ENCODE results near the gene GALNT17. TPM values are rescaled to one million over a fixed set of nuclear protein-coding genes. Genes with fewer than 3 reads are reported as not detected.
A peak's percentile ranks its signal among the peaks of the same experiment; 100 is the strongest.

GALNT17 gene
- polyA plus RNA-seq, 3 donors: 3.3 to 5.7 (median 4.0) TPM

DNA sequence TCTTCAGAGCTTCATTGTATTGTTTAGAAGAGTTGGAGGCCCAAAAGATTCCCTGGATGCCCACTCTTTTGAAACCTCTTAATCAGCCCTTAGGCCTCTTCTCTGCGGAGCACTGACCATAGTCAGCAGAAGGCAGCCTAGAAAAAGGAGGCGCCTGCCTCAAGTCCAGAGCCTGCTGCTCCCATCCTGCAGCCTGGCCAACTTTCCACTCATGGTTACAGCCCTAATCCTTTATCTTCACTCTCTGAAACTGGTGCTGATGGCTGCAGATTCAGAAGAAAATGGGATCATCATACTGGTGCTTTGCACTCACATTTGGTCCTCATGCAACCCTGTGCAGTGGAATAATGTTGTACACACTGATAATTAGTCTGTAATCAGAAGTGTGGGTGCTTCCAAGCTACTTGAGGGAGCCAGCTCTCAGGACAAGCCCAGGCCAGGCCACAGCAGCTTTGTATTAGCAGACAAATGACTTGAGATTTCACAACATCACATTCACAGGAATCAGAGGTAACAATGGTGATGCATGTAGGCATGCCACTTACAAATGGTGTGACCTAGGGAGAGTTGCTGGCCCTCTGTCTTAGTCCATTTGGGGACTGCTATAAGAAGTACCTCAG is 272.9 kb downstream of the GALNT17 start:
- no peak for DNase-seq (ENCODE audit: extremely low read depth in 1 of 11, low read depth in 9 of 11, low spot score in 4 of 11)

DNA sequence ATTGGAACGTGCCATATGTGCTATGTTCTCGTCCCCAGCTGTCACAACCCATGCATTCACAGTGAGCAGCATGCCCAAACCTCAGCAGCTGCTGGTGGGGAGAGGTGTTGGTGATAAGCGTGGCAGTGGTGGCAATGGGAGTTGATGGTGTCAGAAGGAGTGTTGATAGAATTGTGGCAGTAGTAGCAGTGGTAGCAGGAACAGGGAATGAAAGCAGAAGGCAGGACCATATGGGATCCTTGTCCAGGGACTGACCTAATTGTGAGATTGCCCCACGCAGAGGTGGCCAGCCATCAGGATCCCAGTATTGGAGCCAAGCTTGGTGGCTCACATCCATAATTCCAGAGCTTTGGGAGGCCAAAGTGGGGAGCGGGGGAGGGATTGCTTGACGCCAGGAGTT is 276.3 kb downstream of the GALNT17 start:
- DNase-seq (ENCODE audit: extremely low read depth in 1 of 11, low read depth in 9 of 11, low spot score in 4 of 11): no peak

DNA sequence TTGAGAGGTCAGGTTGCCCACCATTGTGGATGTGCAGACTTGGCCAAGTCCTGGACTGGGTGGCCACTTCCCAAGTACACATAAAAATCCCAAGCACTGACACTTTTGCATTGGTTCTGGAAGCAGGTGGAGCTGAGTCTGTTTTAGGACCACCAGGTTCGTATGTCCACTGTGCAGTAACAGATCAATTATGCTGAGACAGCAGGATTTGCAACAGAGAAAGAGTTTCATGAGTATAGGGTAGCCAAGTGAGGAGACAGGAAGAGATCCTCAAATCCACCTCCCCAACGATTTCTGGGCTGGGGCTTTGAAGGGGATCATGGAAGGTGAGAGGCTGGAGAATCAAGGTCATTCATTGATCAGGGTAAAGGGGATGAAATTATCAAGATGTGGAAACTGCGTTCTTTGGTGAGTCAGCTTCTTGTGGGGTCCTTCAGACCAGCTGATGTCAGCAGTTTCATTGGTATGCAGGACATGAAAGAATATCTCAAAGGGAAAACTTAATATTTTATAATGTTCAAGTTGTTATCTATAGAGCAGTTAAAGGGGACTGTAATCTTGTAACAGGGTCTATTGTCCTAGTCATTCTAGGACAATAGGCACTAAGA is 277.7 kb downstream of the GALNT17 start:
- no peak for DNase-seq (ENCODE audit: extremely low read depth in 1 of 11, low read depth in 9 of 11, low spot score in 4 of 11)

DNA sequence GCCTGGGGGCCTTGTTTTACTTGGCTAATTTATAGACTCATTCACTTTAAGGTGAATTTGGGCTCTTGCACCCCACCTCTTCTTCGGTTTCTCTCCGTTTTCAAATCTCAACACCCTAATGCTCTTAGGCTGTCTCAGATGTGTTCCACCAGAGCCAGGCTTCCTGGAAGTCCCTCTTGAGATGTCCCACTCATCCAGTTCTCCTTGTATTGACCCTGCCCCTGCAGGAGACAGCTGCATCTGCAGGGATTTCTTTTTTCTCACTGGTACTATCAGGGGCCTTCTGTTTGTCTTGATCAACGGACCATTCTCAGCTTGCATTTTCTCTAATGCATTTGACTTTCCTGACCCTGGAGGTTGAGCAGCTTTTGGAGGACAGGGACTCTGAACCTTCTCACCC is 279.5 kb downstream of the GALNT17 start:
- DNase-seq (ENCODE audit: extremely low read depth in 1 of 11, low read depth in 9 of 11, low spot score in 4 of 11): no peak

DNA sequence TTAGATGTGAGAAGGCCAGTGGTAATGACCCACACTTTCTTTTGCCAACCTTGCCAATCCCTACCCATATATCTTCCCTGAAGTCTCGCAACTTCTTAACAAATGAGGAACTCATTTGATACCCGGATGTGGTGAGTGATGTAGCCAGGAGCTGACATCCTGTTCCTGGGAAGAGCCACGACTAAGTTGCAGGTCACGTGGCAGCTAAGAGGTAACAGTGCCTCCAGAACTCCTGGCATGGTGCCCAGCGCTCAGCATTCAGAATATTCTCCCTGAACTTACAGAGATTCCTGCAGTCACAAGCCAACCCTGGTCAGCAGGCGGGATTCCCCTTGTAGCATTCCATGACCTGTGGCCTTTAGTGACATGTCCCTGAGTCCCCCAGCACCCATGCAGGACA is 282.5 kb downstream of the GALNT17 start:
- no peak for DNase-seq (ENCODE audit: extremely low read depth in 1 of 11, low read depth in 9 of 11, low spot score in 4 of 11)

DNA sequence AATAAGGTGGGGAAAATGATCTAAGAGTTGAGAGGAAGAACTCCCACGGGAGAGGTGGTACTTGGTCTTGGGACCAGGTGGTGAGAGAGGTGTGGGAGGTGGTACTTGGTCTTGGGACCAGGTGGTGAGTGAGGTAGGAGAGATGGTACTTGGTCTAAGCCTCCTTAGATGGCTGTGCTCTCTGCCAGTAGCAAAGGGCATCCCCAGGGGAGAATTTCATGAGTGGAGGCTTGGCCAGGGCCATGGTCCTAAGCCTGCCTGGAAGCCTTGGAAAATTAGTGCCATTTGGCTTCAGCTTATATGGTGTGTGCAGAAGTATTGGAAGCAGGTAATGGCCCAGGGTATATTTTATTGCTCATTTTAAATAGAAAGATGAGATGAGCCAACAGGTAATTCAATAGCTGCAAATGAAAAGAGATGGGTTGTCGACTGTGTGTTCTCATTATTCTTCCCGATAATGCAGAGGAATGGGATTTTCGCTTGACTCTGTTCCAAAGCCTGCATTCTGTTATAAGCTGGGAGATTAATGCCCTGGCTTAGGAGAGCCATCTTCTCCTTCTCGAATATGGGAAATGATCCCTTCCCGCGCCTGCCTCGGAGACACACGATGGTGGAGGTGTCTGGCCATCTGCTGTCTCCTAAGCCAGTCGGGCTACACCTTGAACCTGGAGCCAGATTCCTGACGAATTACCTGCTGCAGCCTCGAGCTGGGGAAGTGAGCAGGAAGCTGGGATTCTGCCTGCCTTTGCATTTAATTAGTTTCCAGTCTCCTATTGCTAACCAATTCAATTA is 287.8 kb downstream of the GALNT17 start:
- no peak for DNase-seq (ENCODE audit: extremely low read depth in 1 of 11, low read depth in 9 of 11, low spot score in 4 of 11)

DNA sequence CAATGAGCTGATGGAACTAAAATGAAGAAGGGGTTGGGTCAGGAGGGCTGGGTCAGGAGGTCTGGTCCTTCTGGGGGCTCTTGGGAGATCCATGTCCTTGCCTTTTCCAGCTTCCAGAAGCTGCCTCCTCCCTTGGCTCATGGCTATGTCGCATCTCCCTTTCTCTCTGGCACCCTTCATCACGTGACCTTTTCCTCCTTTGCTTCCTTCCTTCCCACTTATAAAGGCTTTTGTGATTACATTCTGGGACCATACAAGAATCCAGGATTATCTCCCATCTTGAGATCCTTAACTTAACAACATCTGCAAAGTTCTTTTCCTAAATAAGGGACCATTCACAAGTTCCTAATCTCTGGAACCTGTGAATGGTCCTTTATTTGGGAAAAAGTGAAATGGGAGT is 290.2 kb downstream of the GALNT17 start:
- no peak for DNase-seq (ENCODE audit: extremely low read depth in 1 of 11, low read depth in 9 of 11, low spot score in 4 of 11)

DNA sequence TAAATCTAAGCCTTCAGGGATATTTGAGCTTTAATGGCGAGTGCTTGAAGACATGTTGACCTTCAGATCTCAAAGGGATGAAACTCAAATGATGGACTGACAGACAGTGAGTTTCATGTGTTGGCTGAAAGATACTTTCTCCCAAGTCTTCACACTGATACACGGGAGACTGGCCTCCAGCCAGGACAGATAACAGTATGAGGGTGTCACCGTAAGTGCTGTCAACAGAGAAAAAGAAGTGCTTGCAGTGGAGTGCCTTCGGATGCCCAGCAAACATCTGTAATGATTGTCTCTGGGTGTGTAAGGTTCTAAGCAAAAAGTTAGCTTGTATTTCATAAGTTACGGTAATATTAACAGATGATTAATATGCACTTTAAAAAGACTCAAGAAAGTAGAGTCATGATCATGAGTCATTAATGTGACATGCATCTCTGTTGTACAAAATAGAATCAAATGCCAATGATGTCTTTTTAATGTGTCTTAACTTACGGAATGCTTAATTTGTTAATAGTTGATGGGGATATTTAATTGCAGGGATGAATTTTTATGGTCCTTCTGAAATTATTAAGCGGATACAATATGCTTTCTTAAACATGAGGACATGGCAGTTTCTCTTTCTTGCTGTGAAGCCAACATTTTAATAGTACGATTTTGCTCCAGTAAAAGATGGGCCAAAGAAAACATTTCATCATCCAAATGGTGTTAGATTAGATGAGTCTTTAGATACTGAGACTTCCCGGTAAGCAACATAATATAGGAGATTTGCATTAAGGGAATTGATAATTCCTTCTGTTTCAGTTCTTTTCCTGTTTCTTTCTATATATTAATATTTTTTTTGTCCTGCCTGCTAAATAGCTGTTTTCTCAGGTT is 292.5 kb downstream of the GALNT17 start:
- DNase-seq (ENCODE audit: extremely low read depth in 1 of 11, low read depth in 9 of 11, low spot score in 4 of 11): no peak

DNA sequence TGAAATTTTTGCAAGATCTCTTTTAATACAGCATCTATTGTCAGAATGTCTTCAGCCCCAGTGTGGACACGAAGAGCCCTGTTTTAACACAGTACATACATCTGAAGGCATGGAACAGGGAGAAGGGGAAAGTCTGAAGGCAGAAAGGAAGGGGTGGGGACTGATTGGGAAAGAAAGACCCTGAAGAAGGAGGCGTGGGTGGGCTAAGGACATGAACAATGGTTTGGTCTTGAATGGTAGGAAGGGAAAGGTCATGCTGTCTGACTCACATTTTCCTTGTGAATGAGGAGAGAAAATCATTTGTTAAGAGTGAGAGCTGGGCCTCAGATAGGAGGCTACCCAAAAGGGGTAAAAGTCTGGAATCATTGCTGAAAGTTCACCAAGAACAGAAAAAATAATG is 297.1 kb downstream of the GALNT17 start:
- DNase-seq (ENCODE audit: extremely low read depth in 1 of 11, low read depth in 9 of 11, low spot score in 4 of 11): no peak

DNA sequence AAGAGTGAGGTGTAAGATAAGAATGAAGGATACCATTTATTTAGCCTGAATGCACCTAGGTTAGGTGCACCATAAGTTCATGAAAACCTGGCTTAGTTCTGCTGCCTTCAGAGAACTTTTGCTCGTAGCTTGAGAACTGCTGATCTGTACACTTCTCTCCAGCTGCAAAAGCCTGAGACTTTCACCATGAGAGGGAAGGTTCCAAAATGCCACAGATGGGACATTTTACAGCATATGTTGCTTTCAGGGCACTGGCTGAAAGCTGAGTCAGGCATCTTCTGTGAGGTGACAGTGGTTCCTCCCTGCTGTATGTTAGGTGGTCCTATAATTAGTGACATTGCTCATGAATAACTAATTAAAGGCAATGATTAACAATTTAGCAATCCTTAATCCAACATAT is 298.3 kb downstream of the GALNT17 start:
- DNase-seq (ENCODE audit: extremely low read depth in 1 of 11, low read depth in 9 of 11, low spot score in 4 of 11): no peak

DNA sequence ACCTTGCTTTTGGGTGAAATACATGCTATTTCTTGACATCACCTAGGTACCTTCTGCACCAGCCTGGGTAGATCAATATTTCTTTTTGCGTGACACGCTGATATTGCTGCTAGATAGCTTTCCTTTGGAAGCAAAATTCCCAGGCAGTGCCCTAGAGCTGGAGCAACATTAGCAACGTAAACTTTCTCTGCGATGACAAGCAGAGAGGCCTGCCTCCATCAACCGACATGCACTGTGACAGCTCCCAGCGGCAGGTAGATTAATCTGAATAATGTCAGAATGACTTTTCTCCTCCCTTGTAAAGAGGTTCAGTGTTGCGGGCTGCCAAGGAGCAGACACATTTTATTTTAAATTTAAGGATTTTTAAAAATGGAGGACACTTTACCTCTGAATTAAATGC is 307.4 kb downstream of the GALNT17 start:
- DNase-seq (ENCODE audit: extremely low read depth in 1 of 11, low read depth in 9 of 11, low spot score in 4 of 11): no peak

DNA sequence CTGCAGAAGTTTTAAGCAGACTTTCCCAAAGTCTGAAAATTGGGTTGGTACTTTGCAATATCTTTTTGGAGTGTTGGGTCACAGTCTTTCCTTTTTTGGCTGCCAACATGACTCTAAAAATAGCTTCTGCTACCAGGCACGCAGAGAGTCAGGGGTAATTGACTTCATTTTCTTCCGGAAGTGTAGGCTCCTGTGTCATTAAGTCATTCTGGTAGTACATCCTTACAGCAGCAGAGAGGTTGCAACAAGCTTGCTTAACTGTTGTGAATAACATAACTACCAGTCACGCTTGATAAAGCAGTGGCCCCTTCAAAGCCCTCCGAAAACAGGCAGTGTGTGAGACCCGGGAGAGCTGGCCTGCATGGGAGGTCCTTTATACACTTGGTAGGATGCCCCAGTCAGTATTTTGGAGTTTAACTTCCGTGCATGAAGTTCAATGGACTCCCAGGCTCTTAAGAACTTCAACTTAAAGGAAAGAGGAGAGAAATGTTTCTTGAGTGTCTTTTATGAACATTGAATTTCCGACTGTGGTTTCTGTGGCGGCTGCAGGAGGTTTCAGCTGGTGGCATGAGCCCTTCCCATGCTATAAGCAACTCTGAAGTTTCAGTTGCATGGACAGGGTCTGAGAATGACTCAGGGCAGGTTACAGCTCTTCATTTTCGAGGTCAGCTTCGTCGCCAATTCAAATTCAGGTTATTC is 310.7 kb downstream of the GALNT17 start:
- peak in 2 of 11 donors; percentile 15 to 18 for DNase-seq (ENCODE audit: extremely low read depth in 1 of 11, low read depth in 9 of 11, low spot score in 4 of 11)

DNA sequence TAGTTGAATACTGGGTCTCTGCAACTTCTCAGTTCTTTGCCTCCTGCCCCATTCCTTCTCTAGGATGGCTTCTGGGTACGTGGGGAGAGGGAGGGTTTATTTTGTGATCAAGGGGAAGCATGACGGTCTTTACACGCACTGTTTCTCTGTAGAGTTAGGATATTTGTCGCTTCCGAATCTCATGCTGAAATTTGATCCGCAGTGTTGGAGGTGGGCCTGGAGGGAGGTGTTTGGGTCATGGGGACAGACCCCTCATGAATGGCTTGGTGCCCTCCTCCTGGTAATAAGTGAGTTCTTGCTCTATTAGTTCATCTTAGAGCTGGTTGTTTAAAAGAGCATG is 311.2 kb downstream of the GALNT17 start:
- DNase-seq (ENCODE audit: extremely low read depth in 1 of 11, low read depth in 9 of 11, low spot score in 4 of 11): peak in 1 of 11 donors; percentile 4

DNA sequence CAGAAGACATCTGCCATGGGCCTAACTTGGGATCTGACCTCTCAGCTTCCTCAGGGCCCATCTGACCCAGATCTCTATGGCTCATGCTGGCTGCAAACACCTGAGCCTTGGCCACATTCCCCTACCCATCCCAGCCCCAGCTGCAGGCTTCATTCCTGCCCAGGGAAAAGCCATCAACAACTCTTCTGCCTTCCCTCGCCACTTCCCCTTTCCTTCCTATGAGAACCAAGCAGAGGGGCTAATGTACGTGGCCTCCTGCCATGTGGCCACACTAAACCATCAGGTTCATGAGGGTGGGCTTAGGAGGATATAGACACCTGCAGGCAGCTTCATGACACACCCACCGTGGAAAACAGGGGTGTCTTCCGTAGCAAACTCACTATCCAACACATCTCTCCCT is 312.2 kb downstream of the GALNT17 start:
- no peak for DNase-seq (ENCODE audit: extremely low read depth in 1 of 11, low read depth in 9 of 11, low spot score in 4 of 11)

DNA sequence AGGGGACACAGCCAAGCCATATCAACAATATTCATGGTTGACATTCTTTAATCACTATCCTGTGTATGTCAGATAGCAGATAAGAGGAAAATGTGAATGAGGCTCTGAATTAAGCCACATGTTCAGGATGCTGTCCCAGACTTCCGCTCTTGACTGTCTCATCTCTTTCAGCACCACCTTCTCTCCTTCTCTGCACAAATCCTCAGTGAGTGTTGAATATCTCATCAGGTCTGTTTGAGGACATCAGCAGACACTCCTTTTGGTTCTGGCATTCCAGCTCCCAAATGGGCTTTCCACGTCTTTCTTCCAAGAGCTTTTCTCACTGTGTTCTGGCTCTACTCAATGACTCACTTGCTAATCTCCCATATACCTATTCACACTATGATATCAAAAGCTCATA is 321.7 kb downstream of the GALNT17 start:
- DNase-seq (ENCODE audit: extremely low read depth in 1 of 11, low read depth in 9 of 11, low spot score in 4 of 11): no peak

DNA sequence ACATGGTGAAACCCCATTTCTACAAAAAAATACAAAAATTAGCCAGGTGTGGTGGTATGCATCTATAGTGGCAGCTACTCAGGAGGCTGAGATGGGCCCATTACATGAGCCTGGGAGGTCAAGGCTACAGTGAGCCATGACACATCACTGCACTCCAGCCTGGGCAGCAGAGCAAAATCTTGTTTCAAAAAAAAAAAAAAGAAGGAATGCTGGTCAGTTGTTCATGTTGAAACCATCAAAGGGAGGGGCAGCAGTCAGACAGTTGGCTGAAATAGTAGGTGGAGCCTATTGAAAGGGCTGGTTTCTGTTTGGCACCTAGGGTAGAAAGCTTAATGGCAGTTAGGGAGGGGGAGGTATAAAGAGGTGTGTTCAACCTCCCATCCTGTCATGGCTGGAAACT is 323.0 kb downstream of the GALNT17 start:
- no peak for DNase-seq (ENCODE audit: extremely low read depth in 1 of 11, low read depth in 9 of 11, low spot score in 4 of 11)

DNA sequence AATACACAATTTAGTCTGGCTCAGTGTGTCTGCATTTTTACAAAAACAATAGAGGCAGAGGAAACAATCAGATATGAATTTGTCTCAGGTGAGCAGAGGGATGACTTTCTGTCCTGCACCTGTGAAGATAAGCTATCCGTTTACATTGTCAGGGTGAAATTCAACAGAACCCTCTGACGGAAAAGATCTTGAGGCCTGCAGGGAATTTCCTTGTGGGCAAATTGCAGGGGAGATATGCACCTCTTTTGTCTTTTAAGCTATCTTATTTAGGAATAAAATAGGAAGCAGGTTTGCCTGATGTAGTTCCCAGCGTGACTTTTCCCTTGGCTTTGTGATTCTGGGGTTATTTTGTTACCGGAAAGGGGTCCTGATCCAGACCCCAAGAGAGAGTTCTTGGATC is 325.1 kb downstream of the GALNT17 start:
- DNase-seq (ENCODE audit: extremely low read depth in 1 of 11, low read depth in 9 of 11, low spot score in 4 of 11): no peak

DNA sequence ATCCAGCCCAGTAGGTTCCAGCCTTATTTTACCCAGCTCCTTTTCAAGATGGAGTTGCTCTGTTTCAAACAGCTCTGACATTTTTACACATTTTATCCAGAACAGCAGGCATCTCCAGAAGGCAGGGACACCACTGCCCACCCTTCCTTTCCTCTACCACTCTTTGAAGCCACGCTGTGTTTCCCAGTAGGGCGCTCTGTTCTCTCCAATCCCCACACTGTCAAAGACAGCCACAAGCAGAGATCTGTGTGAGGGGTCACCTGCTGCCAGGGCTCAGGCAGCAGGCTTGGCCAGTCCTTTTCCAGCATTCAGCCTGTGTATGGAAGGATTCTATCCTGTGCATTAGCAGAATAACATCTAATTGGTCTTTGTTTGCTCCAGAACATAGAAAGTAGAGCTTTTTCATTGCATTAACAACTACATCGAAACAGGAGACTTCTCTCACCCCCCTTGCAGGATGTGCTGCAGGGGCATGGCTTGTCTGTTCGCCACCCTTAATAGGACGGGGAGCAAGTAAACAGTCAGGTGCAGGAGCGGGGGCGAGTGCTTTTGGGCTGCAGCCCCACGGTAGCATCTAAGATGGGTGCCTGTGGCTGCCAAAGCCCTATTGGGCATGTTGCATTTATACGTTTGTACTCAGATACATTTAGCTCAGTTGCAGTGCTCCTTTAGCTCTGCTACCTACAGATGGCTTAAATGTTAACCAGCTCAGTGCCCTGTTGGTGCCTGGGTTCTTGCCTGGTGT is 326.1 kb downstream of the GALNT17 start:
- DNase-seq (ENCODE audit: extremely low read depth in 1 of 11, low read depth in 9 of 11, low spot score in 4 of 11): no peak
